Caco-2 (cell line): ENCODE measurements around the gene KIAA1614. TPM values are rescaled to one million over a fixed set of nuclear protein-coding genes. Genes with fewer than 3 reads are reported as not detected.

Source experiments
- BruUV-seq: library from RNA; stranded (reverse); fragments of 400-500 nt; replicated peaks from 2 replicates; lab custom pipeline; 2021; lab: Mats Ljungman, UMichigan
- CTCF ChIA-PET: fragments of 300-600 bp; sonication (Branson Sonifier 250); formaldehyde crosslinking; loops from one replicate; lab custom pipeline; 2022; ENCODE audit warnings: antibody characterized with exemption; lab: Charles Lee
- POLR2A ChIA-PET: fragments of 300-600 bp; sonication (Branson Sonifier 250); formaldehyde crosslinking; loops from one replicate; lab custom pipeline; 2022; ENCODE audit warnings: antibody characterized with exemption; lab: Charles Lee
- DNase-seq, 2 experiments: peaks; one replicate each; pipeline versions ENCODE4 v3.0.0 to v3.0.0-alpha.2; 2020 to 2022
- H3K27me3 ChIP-seq: replicated peaks from 2 replicates; pipeline ENCODE4 v1.6.0; 2011; ENCODE audit warnings: low read length; ENCODE audit not compliant: control insufficient read depth, insufficient read depth
- H3K36me3 ChIP-seq: 2 replicates; pipeline ENCODE4 v1.5.1; 2011; ENCODE audit warnings: low read length; ENCODE audit not compliant: control insufficient read depth, insufficient read depth
- H3K4me1 ChIP-seq: fragments of 250-450 bp; sonication (Bioruptor Pico); 2 replicates; pipeline ENCODE4 v1.5.1; 2020; ENCODE audit warnings: mild to moderate bottlenecking
- H3K4me3 ChIP-seq: 2 replicates; pipeline ENCODE4 v1.5.1; 2011; ENCODE audit warnings: low read depth, mild to moderate bottlenecking, control low read depth, low read length
- H3K9me3 ChIP-seq: fragments of 250-450 bp; sonication (Bioruptor Pico); 2 replicates; pipeline ENCODE4 v1.5.1; 2020; ENCODE audit warnings: mild to moderate bottlenecking, moderate library complexity
- H3K27ac Mint-ChIP-seq: one replicate; pipeline ENCODE4 v1.8.0; 2022; ENCODE audit warnings: mixed read lengths; ENCODE audit not compliant: unreplicated experiment
- H3K27me3 Mint-ChIP-seq: one replicate; pipeline ENCODE4 v1.8.0; 2022; ENCODE audit warnings: mixed read lengths; ENCODE audit not compliant: insufficient read depth, unreplicated experiment
- H3K36me3 Mint-ChIP-seq: one replicate; pipeline ENCODE4 v1.8.0; 2022; ENCODE audit warnings: mild to moderate bottlenecking, mixed read lengths; ENCODE audit not compliant: insufficient read depth, unreplicated experiment
- H3K4me1 Mint-ChIP-seq: one replicate; pipeline ENCODE4 v1.8.0; 2022; ENCODE audit warnings: low read depth, mixed read lengths; ENCODE audit not compliant: unreplicated experiment
- H3K4me3 Mint-ChIP-seq: one replicate; pipeline ENCODE4 v1.8.0; 2022; ENCODE audit warnings: mild to moderate bottlenecking, moderate library complexity, mixed read lengths; ENCODE audit not compliant: unreplicated experiment
- H3K9me3 Mint-ChIP-seq: one replicate; pipeline ENCODE4 v1.8.0; 2022; ENCODE audit warnings: mixed read lengths; ENCODE audit not compliant: unreplicated experiment
- CTCF ChIP-seq, 2 experiments: fragments of 200-600 bp in 1 of 2; IDR thresholded peaks; 1 replicate in 1 of 2; 2 replicates in 1 of 2; pipeline versions ENCODE4 v1.5.1 to v1.8.0; 2011 to 2022; ENCODE audit warnings: antibody characterized with exemption in 1 of 2, control low read depth in 1 of 2, inconsistent platforms in 1 of 2, low read depth in 1 of 2, low read length in 1 of 2, mild to moderate bottlenecking in 1 of 2, moderate library complexity in 1 of 2; ENCODE audit not compliant: insufficient read depth in 1 of 2, severe bottlenecking in 1 of 2, unreplicated experiment in 1 of 2
- intact Hi-C: fragments of 100-400 bp; cut with micrococcal nuclease; formaldehyde crosslinking; loops from one replicate; pipeline ENCODE4 v1.10.0; 2022; ENCODE audit not compliant: unreplicated experiment
- total RNA-seq: library from RNA; stranded (reverse); gene quantifications from 2 replicates; pipeline ENCODE4 v1.2.3, GENCODE V29; 2022

KIAA1614 gene
- total RNA-seq, 1 experiment from 2014 or later = 0.29 TPM

GRCh38 chr1:180887841-180888240, 24.9 kb upstream of the KIAA1614 start:
- Mint-ChIP-seq H3K27me3 (no peaks in the 10 kb centered on the region), H3K36me3 (no peaks in the 10 kb centered on the region), H3K4me3 (no peak overlapping the region), H3K4me1 (peaks cover 13% of the 10 kb centered on the region), H3K9me3 (no peaks in the 10 kb centered on the region), H3K27ac (peak overlapping the region; percentile 4)
- Histone ChIP-seq H3K4me1 (peaks cover 15% of the 10 kb centered on the region), H3K36me3 (no peaks in the 10 kb centered on the region), H3K4me3 (no peak overlapping the region), H3K9me3 (no peaks in the 10 kb centered on the region), H3K27me3 (no peaks in the 10 kb centered on the region)
- DNase-seq = no peak
- ChIA-PET POLR2A (no interaction called here), CTCF (no interaction called here)
- intact Hi-C loops = loop anchor here (10.0 kb wide), 1 partner anchor 67 kb away; no protein-coding TSS in a partner anchor
- TF ChIP-seq CTCF (IDR thresholded peaks at IDR 0.05; ENCODE audit: insufficient read depth in 1 of 2, low read depth in 1 of 2, low read length in 1 of 2, severe bottlenecking in 1 of 2, unreplicated experiment in 1 of 2) = no peak
- BruUV-seq = no TSS peak

GRCh38 chr1:180888870-180889269, 23.8 kb upstream of the KIAA1614 start:
- H3K4me3 Mint-ChIP-seq = no peak overlapping the region
- no peaks in the 10 kb centered on the region for H3K27me3 Mint-ChIP-seq
- ChIA-PET POLR2A (no interaction called here), CTCF (no interaction called here)
- H3K9me3 Mint-ChIP-seq = no peaks in the 10 kb centered on the region
- BruUV-seq = no TSS peak
- H3K9me3 ChIP-seq = no peaks in the 10 kb centered on the region
- H3K36me3 Mint-ChIP-seq = no peaks in the 10 kb centered on the region
- DNase-seq = no peak
- intact Hi-C loops = loop anchor here (10.0 kb wide), 1 partner anchor 66 kb away; no protein-coding TSS in a partner anchor
- no peak overlapping the region for H3K27ac Mint-ChIP-seq
- peaks cover 12% of the 10 kb centered on the region for H3K4me1 Mint-ChIP-seq
- H3K4me1 ChIP-seq = peaks cover 15% of the 10 kb centered on the region
- no peaks in the 10 kb centered on the region for H3K27me3 ChIP-seq
- no peaks in the 10 kb centered on the region for H3K36me3 ChIP-seq
- TF ChIP-seq CTCF (IDR thresholded peaks at IDR 0.05; ENCODE audit: insufficient read depth in 1 of 2, low read depth in 1 of 2, low read length in 1 of 2, severe bottlenecking in 1 of 2, unreplicated experiment in 1 of 2) = no peak
- H3K4me3 ChIP-seq = no peak overlapping the region

DNA sequence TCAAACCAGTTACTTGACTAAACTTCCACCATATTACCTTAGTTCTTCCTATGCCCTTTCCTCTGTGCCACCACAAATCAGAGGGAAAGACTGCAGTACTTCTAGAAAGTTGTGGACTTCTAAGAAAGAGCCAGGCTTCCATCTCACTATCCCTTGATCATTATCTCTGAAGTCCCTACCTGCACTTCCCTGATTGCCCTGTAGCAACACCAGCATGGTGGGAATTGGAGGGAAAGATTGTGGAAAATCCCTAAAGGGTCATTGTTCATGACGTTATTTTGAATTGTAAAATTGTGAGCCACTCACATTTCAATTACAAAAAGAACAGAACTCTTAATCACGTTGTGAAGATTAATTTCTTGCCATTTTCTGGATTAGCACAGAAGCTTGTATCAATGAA, 23.4 kb upstream of the KIAA1614 start:
- Histone ChIP-seq H3K4me1 (peaks cover 15% of the 10 kb centered on the region), H3K9me3 (no peaks in the 10 kb centered on the region), H3K4me3 (no peak overlapping the region), H3K27me3 (no peaks in the 10 kb centered on the region), H3K36me3 (no peaks in the 10 kb centered on the region)
- no peak overlapping the region for H3K4me3 Mint-ChIP-seq
- DNase-seq = no peak
- no TSS peak for BruUV-seq
- no peak for TF ChIP-seq CTCF (IDR thresholded peaks at IDR 0.05; ENCODE audit: insufficient read depth in 1 of 2, low read depth in 1 of 2, low read length in 1 of 2, severe bottlenecking in 1 of 2, unreplicated experiment in 1 of 2)
- no peak overlapping the region for H3K27ac Mint-ChIP-seq
- H3K27me3 Mint-ChIP-seq = no peaks in the 10 kb centered on the region
- H3K9me3 Mint-ChIP-seq = no peaks in the 10 kb centered on the region
- intact Hi-C loops = loop anchor here (10.0 kb wide), 1 partner anchor 65 kb away; no protein-coding TSS in a partner anchor
- peaks cover 12% of the 10 kb centered on the region for H3K4me1 Mint-ChIP-seq
- POLR2A ChIA-PET = no interaction called here
- CTCF ChIA-PET = no interaction called here
- H3K36me3 Mint-ChIP-seq = no peaks in the 10 kb centered on the region
